Measurements from ENCODE around the gene BCL7A. TPM values are rescaled to one million over a fixed set of nuclear protein-coding genes. Genes with fewer than 3 reads are reported as not detected.

BCL7A gene
- total RNA-seq, 1 experiment from 2014 or later: 2.4 TPM

DNA sequence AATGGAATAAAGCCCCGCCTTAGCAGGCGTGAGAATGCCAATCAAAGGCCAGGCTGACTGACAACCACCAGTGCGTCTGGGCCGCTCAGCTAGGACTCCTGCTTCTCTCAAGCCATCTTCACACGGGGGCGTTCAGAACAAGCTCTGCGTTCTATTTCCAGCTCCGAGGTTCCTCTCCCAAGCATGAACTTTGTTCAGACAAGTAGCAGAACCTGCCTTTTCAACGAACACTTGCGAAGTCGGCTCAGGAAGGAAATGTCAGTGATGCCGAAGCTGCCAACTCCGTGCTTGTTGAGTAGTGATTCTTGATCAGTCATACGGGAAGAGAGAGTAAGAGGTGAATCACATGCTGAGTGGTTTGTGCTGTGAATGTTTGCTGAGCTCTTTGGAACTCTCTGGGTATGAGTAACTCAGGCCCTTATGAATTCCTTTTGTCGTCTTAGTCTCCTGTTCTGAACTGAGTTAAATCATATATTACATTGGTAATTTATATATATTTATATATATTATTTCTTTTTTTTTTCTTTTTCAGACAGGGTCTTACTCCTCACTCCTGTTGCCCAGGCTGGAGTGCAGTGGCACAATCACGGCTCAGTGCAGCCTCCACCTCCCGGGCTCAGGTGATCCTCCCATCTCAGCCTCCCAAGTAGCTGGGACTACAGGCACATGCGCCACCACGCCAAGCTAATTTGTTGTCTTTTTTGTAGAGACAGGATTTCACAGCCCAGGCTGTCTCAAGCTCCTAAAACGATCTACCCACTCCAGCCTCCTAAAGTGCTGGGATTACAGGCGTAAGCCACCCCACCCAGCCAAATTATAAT, 29.4 kb upstream of the BCL7A start:
- peak; percentile 92 for DNase-seq
- H3K9me3 ChIP-seq: no peaks in the 10 kb centered on the region
- H3K4me3 ChIP-seq: no peak overlapping the region
- H3K36me3 ChIP-seq: no peaks in the 10 kb centered on the region
- H3K27me3 ChIP-seq: no peaks in the 10 kb centered on the region

DNA sequence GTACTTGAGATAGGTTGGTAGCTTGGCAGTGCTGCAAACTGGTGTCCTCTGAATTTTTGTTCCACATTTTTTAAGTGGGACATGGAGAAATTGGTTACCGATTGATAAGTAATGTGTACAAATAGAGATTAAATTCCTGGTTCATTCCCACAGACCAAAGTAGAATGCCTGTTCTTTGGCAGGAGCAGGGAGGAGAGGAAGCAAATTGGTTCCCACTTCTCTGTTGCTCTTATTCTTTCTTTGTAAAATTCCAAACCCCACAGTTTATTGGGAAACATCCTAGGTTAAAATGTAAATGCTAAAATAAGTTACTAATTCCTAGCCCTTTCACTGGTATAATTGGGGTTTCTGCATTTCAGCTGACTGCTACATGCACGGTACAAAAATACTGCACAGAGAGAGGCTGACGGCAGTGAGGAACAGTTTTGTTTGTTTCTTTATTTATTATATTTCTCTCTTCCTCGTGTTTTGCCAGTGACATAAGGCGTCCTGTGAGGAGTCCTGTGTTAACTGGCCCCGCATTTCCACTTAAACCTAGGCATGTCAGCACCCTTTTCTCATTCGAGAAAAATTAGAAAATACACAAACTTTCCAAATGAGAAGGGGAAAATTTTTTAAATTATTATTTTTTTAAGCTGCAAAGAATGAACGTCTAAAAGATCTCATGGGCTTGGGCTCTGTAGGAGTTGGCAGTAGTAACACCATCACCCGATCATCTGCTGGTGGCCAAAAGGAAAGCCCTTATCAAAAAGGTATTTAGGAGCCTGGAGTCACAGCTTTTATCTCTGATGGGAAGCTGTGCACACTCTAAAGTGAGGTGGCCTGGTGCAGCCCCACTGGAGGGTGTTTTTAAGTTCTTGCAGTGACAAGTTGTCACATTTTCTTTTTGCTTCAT, 25.4 kb upstream of the BCL7A start:
- Histone ChIP-seq H3K36me3 (no peaks in the 10 kb centered on the region), H3K4me3 (no peak overlapping the region), H3K9me3 (no peaks in the 10 kb centered on the region), H3K27me3 (no peaks in the 10 kb centered on the region)
- no peak for DNase-seq

DNA sequence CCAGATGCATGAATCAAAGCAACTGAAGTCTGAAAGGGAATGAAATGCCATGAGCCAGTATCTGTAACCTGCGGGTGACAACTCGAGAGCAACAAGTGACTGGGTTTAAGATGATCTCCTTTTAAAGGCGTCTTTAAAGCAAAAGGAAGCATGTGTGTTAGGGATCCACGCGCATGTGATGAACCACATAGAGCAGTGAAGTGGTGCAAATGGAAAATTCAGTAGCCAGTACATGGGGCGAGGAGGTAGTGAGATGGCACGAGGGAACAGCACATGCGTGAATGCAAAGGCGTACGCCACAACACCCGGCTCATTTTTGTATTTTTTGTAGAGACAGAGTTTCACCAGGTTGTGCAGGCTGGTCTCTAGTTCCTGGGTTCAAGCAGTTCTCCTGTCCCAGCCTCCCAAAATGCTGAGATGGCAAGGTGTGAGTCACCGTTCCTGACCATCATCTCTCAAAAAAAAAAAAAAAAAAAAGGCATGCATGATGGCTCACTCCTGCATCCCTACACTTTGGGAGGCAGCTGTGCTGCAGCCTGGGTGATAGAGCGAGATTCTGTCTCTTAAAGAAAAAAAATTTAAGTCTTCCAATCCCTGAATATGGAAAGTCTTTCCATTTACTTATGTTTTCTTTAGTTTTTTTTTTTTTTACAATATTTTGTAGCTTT, 24.6 kb upstream of the BCL7A start:
- Histone ChIP-seq H3K36me3 (no peaks in the 10 kb centered on the region), H3K4me3 (no peak overlapping the region), H3K27me3 (no peaks in the 10 kb centered on the region), H3K9me3 (no peaks in the 10 kb centered on the region)
- DNase-seq: peak; percentile 10

- Histone ChIP-seq H3K4me3 (no peak overlapping the region), H3K27me3 (no peaks in the 10 kb centered on the region), H3K9me3 (no peaks in the 10 kb centered on the region), H3K36me3 (no peaks in the 10 kb centered on the region)
- no peak for DNase-seq
Measured at GRCh38 chr12:122001466-122002209, 20.0 kb upstream of the BCL7A start.

DNA sequence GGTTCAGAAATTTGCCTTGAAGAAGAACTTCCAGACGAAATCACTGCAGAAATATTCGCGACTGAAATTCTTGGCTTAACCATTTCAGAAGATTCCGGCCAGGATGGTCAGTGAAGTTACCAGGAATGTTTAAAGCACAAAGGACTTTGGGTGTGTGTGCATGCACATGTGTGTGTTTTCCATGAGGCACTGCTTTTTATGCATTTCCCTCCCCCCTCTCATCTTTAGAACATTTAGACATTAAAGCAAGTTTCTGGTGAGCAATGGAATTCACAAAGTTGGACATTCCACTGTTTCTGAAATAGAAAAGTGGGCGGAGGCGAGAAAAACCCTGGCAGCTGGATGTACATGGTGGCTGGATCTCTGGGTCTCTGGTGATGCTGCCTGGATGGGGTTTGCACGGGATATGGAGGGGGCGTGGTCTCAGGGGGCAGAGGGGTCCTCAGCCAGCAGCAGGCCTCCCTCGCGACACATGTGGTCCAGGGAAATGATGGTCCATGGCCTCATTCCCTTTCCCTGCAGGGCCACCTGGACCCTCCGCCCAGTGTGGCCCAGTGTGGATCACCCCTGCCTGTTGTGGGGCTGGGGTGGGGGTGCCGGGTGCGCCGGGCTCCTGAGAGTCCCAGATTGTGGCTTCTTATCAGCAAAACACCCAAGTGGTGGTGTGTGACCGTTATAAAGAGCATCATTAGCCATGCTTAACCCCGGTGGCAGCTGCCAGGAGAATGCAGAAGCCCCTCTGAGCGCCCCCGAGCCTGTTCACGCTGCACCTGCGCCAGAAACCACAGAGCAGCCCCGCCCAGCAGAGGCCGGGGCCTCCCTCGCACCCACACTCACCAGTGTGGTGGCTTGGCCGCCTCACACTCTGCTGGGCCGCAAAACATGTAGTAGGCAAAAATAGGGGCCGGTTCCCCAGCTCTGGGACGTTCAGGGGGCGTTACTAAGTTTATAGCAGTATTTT, 17.8 kb upstream of the BCL7A start:
- Histone ChIP-seq H3K27me3 (no peaks in the 10 kb centered on the region), H3K36me3 (no peaks in the 10 kb centered on the region), H3K9me3 (no peaks in the 10 kb centered on the region), H3K4me3 (no peak overlapping the region)
- DNase-seq: no peak

- no peaks in the 10 kb centered on the region for H3K36me3 ChIP-seq
- no peaks in the 10 kb centered on the region for H3K9me3 ChIP-seq
- no peak overlapping the region for H3K4me3 ChIP-seq
- H3K27me3 ChIP-seq: no peaks in the 10 kb centered on the region
- no peak for DNase-seq
Measured at GRCh38 chr12:122004633-122005071, 17.0 kb upstream of the BCL7A start.

DNA sequence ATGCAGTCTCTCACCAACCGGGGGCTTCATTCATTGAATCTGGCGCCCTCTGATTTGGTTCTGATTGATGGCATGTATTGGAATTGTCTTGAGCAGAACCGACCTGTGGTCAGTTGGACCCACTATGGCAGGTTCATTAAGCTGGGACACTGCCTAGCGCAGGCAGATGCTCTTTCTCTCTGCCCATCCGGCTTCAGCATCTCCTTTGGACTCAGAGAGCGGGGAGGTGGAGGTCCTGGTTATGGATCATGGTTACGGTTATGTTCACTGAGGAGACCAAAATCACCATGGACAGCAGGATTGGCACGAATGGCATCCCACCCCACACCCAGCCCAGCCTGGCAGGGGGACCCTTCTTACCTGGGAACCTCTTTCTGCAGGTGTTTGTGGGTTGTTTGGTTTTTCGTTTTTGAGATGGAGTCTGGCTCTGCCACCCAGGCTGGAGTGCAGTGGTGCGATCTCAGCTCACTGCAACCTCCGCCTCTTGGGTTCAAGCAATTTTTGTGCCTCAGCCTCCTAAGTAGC, 16.4 kb upstream of the BCL7A start:
- no peak for DNase-seq
- H3K36me3 ChIP-seq: no peaks in the 10 kb centered on the region
- H3K27me3 ChIP-seq: no peaks in the 10 kb centered on the region
- H3K4me3 ChIP-seq: no peak overlapping the region
- H3K9me3 ChIP-seq: no peaks in the 10 kb centered on the region

- no peak for DNase-seq
- no peak overlapping the region for H3K4me3 ChIP-seq
- no peaks in the 10 kb centered on the region for H3K27me3 ChIP-seq
- H3K9me3 ChIP-seq: no peaks in the 10 kb centered on the region
- no peaks in the 10 kb centered on the region for H3K36me3 ChIP-seq
Measured at GRCh38 chr12:122006186-122006926, 15.3 kb upstream of the BCL7A start.

- DNase-seq: no peak
- Histone ChIP-seq H3K9me3 (no peaks in the 10 kb centered on the region), H3K27me3 (no peaks in the 10 kb centered on the region)
Measured at GRCh38 chr12:122009741-122010140, 11.9 kb upstream of the BCL7A start.

DNA sequence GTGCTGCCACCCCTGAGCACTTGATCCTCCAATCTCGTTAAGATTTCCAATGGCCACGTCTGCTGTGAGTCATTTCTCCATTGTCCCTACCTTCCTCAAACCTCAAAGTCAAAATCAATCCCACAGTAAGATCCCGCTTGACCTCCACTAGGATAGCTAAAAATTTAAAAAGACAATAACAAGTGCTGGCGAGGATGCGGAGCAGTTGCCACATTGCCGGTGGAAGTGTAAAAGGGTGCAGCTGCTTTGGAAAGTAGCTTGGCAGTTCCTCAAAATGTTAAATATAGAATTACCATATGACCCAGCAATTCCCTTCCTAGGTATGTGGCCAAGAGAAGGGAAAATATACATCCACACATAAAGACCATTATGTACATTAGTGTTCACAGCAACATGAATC, 9.5 kb upstream of the BCL7A start:
- Histone ChIP-seq H3K27me3 (no peaks in the 10 kb centered on the region), H3K36me3 (no peaks in the 10 kb centered on the region), H3K9me3 (no peaks in the 10 kb centered on the region), H3K4me3 (no peak overlapping the region)
- DNase-seq: no peak

More at GRCh38 chr12:122009741-122010140, 11.9 kb upstream of the BCL7A start:
- Histone ChIP-seq H3K4me3 (no peak overlapping the region), H3K36me3 (no peaks in the 10 kb centered on the region)

DNA sequence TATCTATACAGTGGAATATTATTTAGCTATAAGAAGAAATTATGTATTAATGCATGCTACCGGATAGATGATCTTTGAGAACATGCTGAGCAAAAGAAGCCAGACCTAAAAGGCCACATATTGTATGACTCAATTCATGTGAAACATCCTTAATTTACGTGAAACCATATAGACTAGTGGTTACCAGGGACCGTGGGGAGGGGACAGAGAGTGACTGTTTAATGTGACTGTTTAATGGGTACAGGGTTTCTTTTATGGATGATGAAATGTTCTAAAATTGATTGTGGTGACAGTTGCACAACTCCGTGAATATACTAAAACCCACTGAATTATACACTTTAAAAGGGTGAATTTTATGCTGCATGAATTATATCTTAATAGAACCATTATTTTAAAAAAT, 8.5 kb upstream of the BCL7A start:
- Histone ChIP-seq H3K9me3 (no peaks in the 10 kb centered on the region), H3K27me3 (no peaks in the 10 kb centered on the region), H3K4me3 (no peak overlapping the region), H3K36me3 (no peaks in the 10 kb centered on the region)
- DNase-seq: no peak

DNA sequence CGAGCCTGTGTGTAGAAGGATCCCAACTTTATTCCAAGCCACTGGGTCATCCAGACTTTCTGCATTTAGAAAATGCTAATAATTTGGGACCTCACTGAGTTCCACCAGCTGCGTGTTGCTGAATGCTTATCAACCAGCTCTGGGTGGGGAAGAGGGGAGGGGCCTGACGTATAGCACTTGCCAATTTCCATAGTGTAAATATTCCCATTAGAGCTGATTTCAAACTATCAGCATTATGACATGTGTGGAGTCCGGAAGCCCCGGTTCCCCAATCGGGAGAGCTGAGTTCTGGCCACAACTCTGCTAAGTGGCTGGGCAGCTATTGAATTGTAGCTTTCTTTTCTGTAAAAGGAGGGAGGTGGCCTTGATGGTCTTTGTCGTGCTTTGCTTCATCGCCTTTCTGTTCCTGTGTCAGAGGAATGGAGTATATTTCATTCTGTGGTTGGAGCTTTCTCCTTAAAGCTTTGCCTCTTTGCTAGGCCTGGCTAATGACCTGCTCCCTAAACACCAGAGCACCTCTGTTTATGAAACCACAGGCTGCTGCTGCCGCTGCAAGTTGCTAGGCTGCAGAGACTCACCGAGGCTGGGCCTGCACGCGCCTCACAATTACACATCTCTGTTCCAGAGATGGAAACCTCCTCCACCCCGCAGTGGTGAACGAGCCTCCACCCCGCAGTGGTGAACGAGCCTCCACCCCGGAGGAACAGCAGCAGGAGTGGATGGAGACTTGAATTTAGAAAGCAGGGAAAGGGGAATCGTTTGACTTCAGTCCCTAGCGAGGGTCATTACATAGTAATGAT, 7.7 kb upstream of the BCL7A start:
- no peaks in the 10 kb centered on the region for H3K36me3 ChIP-seq
- no peak for DNase-seq

DNA sequence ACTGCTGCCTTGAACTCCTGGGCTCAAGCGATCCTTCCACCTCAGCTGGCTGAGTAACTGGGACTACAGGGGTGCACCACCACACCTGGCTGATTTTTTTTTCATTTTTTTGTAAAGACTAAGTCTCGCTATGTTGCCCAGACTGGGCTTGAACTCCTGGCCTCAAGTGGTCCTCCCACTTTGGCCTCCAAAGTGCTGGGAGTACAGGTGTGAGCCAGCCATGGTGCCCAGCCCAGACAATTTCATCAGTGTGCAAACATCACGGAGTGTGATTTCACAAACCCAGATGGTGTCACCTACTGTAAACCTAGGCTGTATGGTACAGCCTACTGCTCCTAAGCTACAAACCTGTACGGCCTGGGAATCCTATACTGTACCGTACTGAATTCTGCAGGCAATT, 6.9 kb upstream of the BCL7A start:
- no peaks in the 10 kb centered on the region for H3K36me3 ChIP-seq
- H3K9me3 ChIP-seq: 0 out of 2 replicates have a peak, but pooled peaks cover 2% of the 10 kb centered on the region
- no peaks in the 10 kb centered on the region for H3K27me3 ChIP-seq
- no peak overlapping the region for H3K4me3 ChIP-seq
- DNase-seq: no peak

More for the DNA sequence above, 7.7 kb upstream of the BCL7A start:
- H3K4me3 ChIP-seq: no peak overlapping the region
- 0 out of 2 replicates have a peak, but pooled peaks cover 2% of the 10 kb centered on the region for H3K9me3 ChIP-seq
- no peaks in the 10 kb centered on the region for H3K27me3 ChIP-seq

DNA sequence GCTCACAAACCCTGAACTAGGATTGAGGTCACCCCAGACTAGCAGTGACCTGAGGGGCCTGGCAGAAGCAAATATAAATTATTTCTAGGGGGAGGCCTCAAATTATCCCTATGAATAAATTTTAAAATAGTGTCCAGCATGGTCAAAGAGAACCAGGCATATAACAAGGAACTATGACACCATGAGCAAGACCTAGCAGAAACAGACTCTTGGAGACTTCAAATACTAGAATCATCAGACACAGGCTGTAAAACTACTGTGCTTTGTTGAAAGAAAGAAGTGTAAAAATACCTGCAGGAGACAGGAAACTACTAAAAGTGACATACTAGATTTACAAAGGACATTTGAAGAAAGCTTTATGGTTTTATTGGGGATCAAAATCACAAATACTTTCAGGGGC, 3.2 kb upstream of the BCL7A start:
- DNase-seq: no peak
- H3K36me3 ChIP-seq: no peaks in the 10 kb centered on the region
- H3K27me3 ChIP-seq: no peaks in the 10 kb centered on the region
- H3K4me3 ChIP-seq: no peak overlapping the region
- 0 out of 2 replicates have a peak, but pooled peaks cover 2% of the 10 kb centered on the region for H3K9me3 ChIP-seq
